K562 (cell line): ENCODE data around the gene ALOX5. TPM values are rescaled to one million over a fixed set of nuclear protein-coding genes. Genes with fewer than 3 reads are reported as not detected.

Experiments
- ARID3A ChIP-seq: IDR thresholded peaks from 2 replicates; pipeline ENCODE4 v1.6.1; 2012; ENCODE audit warnings: low read depth, low read length, improper control_type of control experiment, borderline replicate concordance
- BRD4 ChIP-seq: fragments of 200-600 bp; sonication (generic); IDR thresholded peaks from 2 replicates; pipeline ENCODE4 v1.6.1; 2017; ENCODE audit warnings: inconsistent platforms
- RUNX1 ChIP-seq: sonication (generic); IDR thresholded peaks from 2 replicates; pipeline ENCODE4 v1.6.1; 2016; ENCODE audit warnings: antibody characterized with exemption, low read depth
- SMARCE1 ChIP-seq: fragments of 450-650 bp; IDR thresholded peaks from 2 replicates; pipeline ENCODE4 v1.7.1; 2016; ENCODE audit warnings: mild to moderate bottlenecking
- YY1 ChIP-seq, 3 experiments: IDR thresholded peaks; 2 replicates each; pipeline ENCODE4 v1.6.1; 2011; ENCODE audit warnings: low read length in 2 of 3, mild to moderate bottlenecking in 2 of 3, moderate library complexity in 2 of 3, borderline replicate concordance in 1 of 3, control low read depth in 1 of 3, low read depth in 1 of 3; ENCODE audit not compliant: insufficient read depth in 3 of 3, insufficient replicate concordance in 2 of 3, control insufficient read depth in 1 of 3, insufficient read length in 1 of 3; ENCODE audit errors: extremely low read depth in 1 of 3
- ZNF398 ChIP-seq: fragments of 250-450 bp; sonication (Bioruptor Pico); IDR thresholded peaks from 2 replicates; pipeline ENCODE4 v1.8.0; 2021; ENCODE audit warnings: moderate library complexity, mild to moderate bottlenecking, inconsistent platforms
- ZNF695 ChIP-seq: fragments of 450-650 bp; formaldehyde crosslinking; IDR thresholded peaks from 2 replicates; pipeline ENCODE4 v1.4.0; 2020; ENCODE audit warnings: mild to moderate bottlenecking, moderate library complexity
- ZNF696 ChIP-seq: fragments of 250-450 bp; sonication (Bioruptor Pico); conservative IDR thresholded peaks from 2 replicates; pipeline ENCODE4 v1.4.0; 2020; ENCODE audit warnings: mild to moderate bottlenecking, moderate library complexity
- ZNF75A ChIP-seq: fragments of 450-650 bp; formaldehyde crosslinking; IDR thresholded peaks from 2 replicates; pipeline ENCODE4 v1.4.0; 2020; ENCODE audit warnings: mild to moderate bottlenecking
- polyA plus RNA-seq, 8 experiments: library from polyadenylated mRNA; depleted of rRNA in 4 of 8; stranded (reverse) in 5 of 8; unstranded in 3 of 8; fragments of >200 nt; fragmentation: Nextera tagmentation in 2 of 8; fragmentation: Illumina TruSeq in 1 of 8; extraction: Ambion mirVana in 2 of 8; extraction: Trizol in 1 of 8; gene quantifications; 2 replicates each; pipeline versions ENCODE4 v1.2.1 to v1.2.3, GENCODE V29; 2011 to 2014; ENCODE audit warnings: inconsistent platforms in 1 of 8, missing spikeins in 1 of 8
- total RNA-seq, 7 experiments: library from RNA; depleted of rRNA in 6 of 7; stranded (reverse); fragments of >200 nt in 6 of 7; fragmentation: Illumina TruSeq in 2 of 7; extraction: Trizol in 2 of 7; gene quantifications; 2 replicates each; pipeline versions ENCODE4 v1.2.1 to v1.2.3, GENCODE V29; 2011 to 2021; ENCODE audit warnings: low replicate concordance in 1 of 7
- TF ChIP-seq, protein P1 (sequence below): fragments of 450-650 bp; formaldehyde crosslinking; IDR thresholded peaks from 2 replicates; pipeline ENCODE4 v1.4.0; 2022; ENCODE audit warnings: missing genetic modification characterization

Gene ALOX5
- total and polyA plus RNA-seq, 9 of the 15 experiments (the other 6 are each of a cell fraction or from before 2014, with no cell fraction given), result 0.10 to 2.4 (median 1.4) TPM

DNA sequence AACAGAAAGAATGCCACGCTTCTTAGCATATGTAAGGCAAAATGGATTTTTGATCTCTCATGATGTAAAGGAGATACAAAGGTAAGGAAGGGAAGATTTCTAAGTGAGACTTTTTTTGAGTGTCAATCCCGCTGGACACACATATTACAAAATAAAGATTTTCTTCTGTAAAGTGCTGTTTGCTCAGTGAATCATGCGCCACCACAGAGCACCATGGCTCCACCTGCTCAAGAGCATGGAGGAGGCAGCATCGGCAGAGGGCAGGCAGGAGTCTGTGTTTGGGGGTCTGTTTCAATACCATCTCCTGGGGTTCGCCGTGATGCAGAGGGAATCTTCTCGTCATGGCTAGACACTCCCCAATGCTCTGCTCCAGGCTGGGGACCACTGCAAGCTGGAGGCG is 83.5 kb downstream of the ALOX5 start (continued):
- TF ChIP-seq ZNF695 (CRISPR knock-in tag) (no peak), ZNF696 (CRISPR knock-in tag) (no peak), YY1 (IDR thresholded peaks at IDR 0.05; ENCODE audit: borderline replicate concordance in 1 of 3, control insufficient read depth in 1 of 3, extremely low read depth in 1 of 3, insufficient read depth in 3 of 3, insufficient read length in 1 of 3, insufficient replicate concordance in 2 of 3, low read depth in 1 of 3, low read length in 2 of 3) (no peak), ZNF398 (CRISPR knock-in tag) (no peak), BRD4 (no peak), ARID3A (no peak), SMARCE1 (no peak), RUNX1 (no peak), ZNF75A (CRISPR knock-in tag) (no peak)
- TF ChIP-seq, protein P1, sequence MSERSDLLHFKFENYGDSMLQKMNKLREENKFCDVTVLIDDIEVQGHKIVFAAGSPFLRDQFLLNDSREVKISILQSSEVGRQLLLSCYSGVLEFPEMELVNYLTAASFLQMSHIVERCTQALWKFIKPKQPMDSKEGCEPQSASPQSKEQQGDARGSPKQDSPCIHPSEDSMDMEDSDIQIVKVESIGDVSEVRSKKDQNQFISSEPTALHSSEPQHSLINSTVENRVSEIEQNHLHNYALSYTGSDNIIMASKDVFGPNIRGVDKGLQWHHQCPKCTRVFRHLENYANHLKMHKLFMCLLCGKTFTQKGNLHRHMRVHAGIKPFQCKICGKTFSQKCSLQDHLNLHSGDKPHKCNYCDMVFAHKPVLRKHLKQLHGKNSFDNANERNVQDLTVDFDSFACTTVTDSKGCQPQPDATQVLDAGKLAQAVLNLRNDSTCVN (CRISPR knock-in tag), result no peak
